Thyroid gland (tissue), 4 donors: ENCODE results near the gene LRIG1.

ENCODE experiments used
- CTCF ChIP-seq, 6 experiments: fragments of 200-600 bp in 3 of 6; fragments of 450-650 bp in 3 of 6; sonication (generic) in 3 of 6; IDR thresholded peaks; one replicate each; pipeline ENCODE4 v1.5.1; 2016 to 2019; ENCODE audit warnings: antibody characterized with exemption in 6 of 6, mild to moderate bottlenecking in 2 of 6, inconsistent platforms in 1 of 6, moderate library complexity in 1 of 6
- POLR2A ChIP-seq, 2 donors: fragments of 450-650 bp; IDR thresholded peaks; one replicate each; pipeline ENCODE4 v1.6.1; 2017; ENCODE audit warnings: antibody characterized with exemption in 2 of 2, mild to moderate bottlenecking in 2 of 2, moderate library complexity in 1 of 2

DNA sequence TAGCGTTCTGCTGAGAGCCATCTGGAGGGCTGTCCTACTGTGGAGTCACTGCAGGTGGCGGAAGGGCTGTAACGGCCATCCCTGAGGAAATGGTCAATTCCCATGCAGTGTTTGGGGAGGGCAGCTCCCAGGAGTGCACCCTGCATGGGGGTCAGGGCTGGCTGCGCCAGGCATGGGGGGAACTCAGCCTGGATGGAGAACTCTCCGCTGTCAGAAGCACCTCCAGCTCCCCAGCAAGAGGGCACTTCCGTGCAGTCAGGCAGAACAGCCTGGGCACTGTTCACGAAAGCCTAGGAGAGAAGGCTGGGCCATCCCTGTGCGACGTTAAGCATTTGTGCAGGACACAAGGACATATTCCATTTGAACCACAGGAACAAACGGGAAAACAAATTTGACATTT, 105.2 kb downstream of the LRIG1 start:
- TF ChIP-seq CTCF (IDR thresholded peaks at IDR 0.05) (no peak), POLR2A (IDR thresholded peaks at IDR 0.05) (no peak)
